AG04450 (cell line): ENCODE measurements around the gene NOP56. TPM values are rescaled to one million over a fixed set of nuclear protein-coding genes. Genes with fewer than 3 reads are reported as not detected.

Source experiments
- CTCF ChIA-PET: fragments of 300-600, 350-600 bp; formaldehyde crosslinking; extraction: SDS; loops from one replicate; lab custom pipeline; 2022; ENCODE audit warnings: antibody characterized with exemption, inconsistent platforms; lab: Charles Lee
- POLR2A ChIA-PET: fragments of 350-600 bp; formaldehyde crosslinking; extraction: SDS; loops from one replicate; lab custom pipeline; 2021; ENCODE audit warnings: antibody characterized with exemption, inconsistent platforms; lab: Yijun Ruan, JAX
- DNase-seq: peaks from one replicate; pipeline ENCODE4 v3.0.0-alpha.2; 2011; ENCODE audit warnings: low read depth, low spot score
- H3K27ac ChIP-seq: one replicate; pipeline ENCODE4 v1.5.1; 2012; ENCODE audit warnings: low read depth, low read length, control low read depth
- H3K27me3 ChIP-seq: one replicate; pipeline ENCODE4 v1.6.0; 2012; ENCODE audit warnings: low read length; ENCODE audit not compliant: control insufficient read depth, insufficient read depth
- H3K4me3 ChIP-seq: 2 replicates; pipeline ENCODE4 v1.5.1; 2011; ENCODE audit warnings: mild to moderate bottlenecking, low read depth, low read length, control low read depth
- H3K9me3 ChIP-seq: 2 replicates; pipeline ENCODE4 v1.5.1; 2012; ENCODE audit warnings: low read length; ENCODE audit not compliant: control insufficient read depth, insufficient read depth
- CTCF ChIP-seq: IDR thresholded peaks from 2 replicates; pipeline ENCODE4 v1.5.1; 2011; ENCODE audit warnings: low read depth, low read length, control low read depth, inconsistent platforms
- polyA plus RNA-seq: library from polyadenylated mRNA; depleted of rRNA; stranded (reverse); fragments of >200 nt; gene quantifications from 2 replicates; pipeline ENCODE4 v1.2.3, GENCODE V29; 2011

Gene NOP56
- polyA plus RNA-seq, 1 experiment: 142 TPM

DNA sequence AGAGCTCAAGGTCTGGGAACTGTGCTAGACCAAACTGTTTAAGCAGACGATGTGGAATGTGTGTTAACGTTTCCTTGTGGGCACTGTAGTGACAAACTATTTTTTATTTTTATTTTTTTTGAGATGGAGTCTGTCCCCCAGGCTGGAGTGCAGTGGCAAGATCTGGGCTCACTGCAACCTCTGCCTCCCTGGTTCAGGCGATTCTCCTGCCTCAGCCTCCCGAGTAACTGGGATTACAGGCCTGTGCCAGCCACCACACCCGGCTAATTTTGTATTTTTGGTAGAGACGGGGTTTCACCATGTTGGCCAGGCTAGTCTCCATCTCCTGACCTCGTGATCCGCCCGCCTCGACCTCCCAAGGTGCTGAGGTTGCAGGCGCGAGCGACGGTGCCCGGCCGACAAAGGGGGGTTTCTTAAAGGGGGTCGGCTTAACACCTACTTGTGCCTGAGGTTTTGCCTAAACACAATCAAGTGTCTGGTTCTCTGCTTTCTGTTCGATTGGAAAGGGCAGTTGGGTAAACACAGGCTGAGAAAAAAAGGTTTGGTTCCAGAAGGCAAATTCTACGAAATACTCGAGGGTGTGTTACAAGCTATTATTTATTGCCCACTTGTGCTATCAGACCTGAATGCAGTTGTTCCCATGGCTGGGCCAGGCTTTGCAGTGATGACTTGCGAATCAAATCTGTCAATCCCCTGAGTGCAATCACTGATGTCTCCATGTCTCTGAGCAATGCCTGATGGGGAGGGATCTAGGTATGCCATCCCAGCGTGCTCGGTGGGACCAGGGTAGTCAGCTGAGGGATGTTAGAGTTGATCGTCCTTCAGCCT, 1.3 kb downstream of the NOP56 start:
- TF ChIP-seq CTCF: no peak
- DNase-seq: no peak
- H3K27me3 ChIP-seq: no peaks in the 10 kb centered on the region
- CTCF ChIA-PET: interaction anchor here (1.0 kb wide), 1 partner anchor 90 kb away, joined by 3 read pairs; no protein-coding TSS in a partner anchor
- POLR2A ChIA-PET: interaction anchor here (2.3 to 3.7 kb wide), 2 partner anchors 9 to 183 kb away, joined by 21 to 30 read pairs; partner anchors contain the start of genes IDH3B and SNRPB
- H3K9me3 ChIP-seq: no peaks in the 10 kb centered on the region
- H3K4me3 ChIP-seq: peak overlapping the region; percentile 99
- H3K27ac ChIP-seq: no peak overlapping the region

DNA sequence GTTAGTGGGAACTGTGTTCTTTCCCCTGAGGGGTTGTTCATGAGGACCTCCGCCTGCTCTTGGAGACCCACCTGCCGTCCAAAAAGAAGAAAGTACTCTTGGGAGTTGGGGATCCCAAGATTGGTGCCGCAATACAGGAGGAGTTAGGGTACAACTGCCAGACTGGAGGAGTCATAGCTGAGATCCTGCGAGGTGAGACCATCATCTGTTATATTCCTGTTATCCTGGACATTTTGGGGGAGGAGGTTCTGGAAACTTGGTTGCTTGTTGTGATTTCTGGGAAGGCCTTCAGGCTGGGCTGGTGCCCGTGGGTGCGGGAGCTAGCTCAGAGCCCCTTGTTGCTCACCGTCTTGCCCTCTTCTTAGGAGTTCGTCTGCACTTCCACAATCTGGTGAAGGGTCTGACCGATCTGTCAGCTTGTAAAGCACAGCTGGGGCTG, 2.0 kb downstream of the NOP56 start:
- Histone ChIP-seq H3K27me3 (no peaks in the 10 kb centered on the region), H3K9me3 (no peaks in the 10 kb centered on the region), H3K27ac (no peak overlapping the region), H3K4me3 (peak overlapping the region; percentile 99)
- no peak for TF ChIP-seq CTCF
- CTCF ChIA-PET: no interaction called here
- no peak for DNase-seq
- POLR2A ChIA-PET: no interaction called here

DNA sequence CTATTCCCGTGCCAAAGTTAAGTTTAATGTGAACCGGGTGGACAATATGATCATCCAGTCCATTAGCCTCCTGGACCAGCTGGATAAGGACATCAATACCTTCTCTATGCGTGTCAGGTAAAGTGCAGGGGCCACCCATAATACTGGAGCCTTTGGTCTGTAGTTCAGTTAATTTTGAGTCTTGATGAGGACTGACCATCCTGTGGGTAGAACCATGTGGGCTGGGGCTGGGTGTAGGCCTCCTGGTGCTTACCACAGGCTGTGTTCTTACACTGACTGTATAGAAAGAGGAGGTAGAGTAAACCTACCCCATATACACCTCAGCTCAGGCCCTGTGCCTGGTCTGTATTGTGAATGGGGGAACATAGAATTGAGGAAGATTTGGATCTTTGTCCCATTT, 2.4 kb downstream of the NOP56 start:
- Histone ChIP-seq H3K27ac (no peak overlapping the region), H3K4me3 (no peak overlapping the region), H3K9me3 (no peaks in the 10 kb centered on the region), H3K27me3 (no peaks in the 10 kb centered on the region)
- no peak for TF ChIP-seq CTCF
- ChIA-PET POLR2A (no interaction called here), CTCF (no interaction called here)
- no peak for DNase-seq

GRCh38 chr20:2655331-2656116, 3.1 kb downstream of the NOP56 start:
- TF ChIP-seq CTCF: no peak
- Histone ChIP-seq H3K9me3 (no peaks in the 10 kb centered on the region), H3K27me3 (no peaks in the 10 kb centered on the region), H3K27ac (no peak overlapping the region), H3K4me3 (no peak overlapping the region)
- no peak for DNase-seq
- ChIA-PET CTCF (interaction anchor here (0.6 kb wide), 2 partner anchors 58 to 134 kb away, joined by 3 to 4 read pairs; no protein-coding TSS in a partner anchor), POLR2A (no interaction called here)
